Measurements from ENCODE around the gene EPHA8. TPM values are rescaled to one million over a fixed set of nuclear protein-coding genes. Genes with fewer than 3 reads are reported as not detected.

Gene EPHA8
- total and polyA plus RNA-seq, 2 of the 4 experiments (the other 2 are of a cell fraction), result not detected

- no peaks in the 10 kb centered on the region for H3K9me3 ChIP-seq (ENCODE audit: control insufficient read depth, insufficient read depth, low read length)
- H3K56ac ChIP-seq (ENCODE audit: extremely low read depth, insufficient read depth, low read length), result no peak overlapping the region
- peaks cover 77% of the 10 kb centered on the region for H3K27me3 ChIP-seq (ENCODE audit: control insufficient read depth, insufficient read depth, low read length)
- WGBS, 2 experiments (ENCODE audit: extremely low coverage in 2 of 2, insufficient read length in 1 of 2), result no CpG with 5 or more reads among the region's 4 CpGs
- H4K20me1 ChIP-seq (ENCODE audit: insufficient read depth, low read length), result no peaks in the 10 kb centered on the region
- no peak for ATAC-seq (ENCODE audit: low read depth)
- no peaks in the 10 kb centered on the region for H3K79me1 ChIP-seq (ENCODE audit: low read depth in 1 of 2, low read length in 2 of 2)
- no peak overlapping the region for H2BK120ac ChIP-seq (ENCODE audit: low read depth, low read length)
- no peaks in the 10 kb centered on the region for H3K36me3 ChIP-seq (ENCODE audit: control insufficient read depth, insufficient read depth, low read length)
- no peak overlapping the region for H3K18ac ChIP-seq (ENCODE audit: low read depth, low read length)
- in situ Hi-C loops (cut with MboI; ENCODE audit: low sequenced_read_pairs), result no loop called here
- H3K9me1 ChIP-seq (ENCODE audit: insufficient read depth, low read length), result no peaks in the 10 kb centered on the region
- CTCF ChIA-PET, result no interaction called here
- H3K23ac ChIP-seq (ENCODE audit: low read depth, low read length), result no peak overlapping the region
- H2AK5ac ChIP-seq (ENCODE audit: low read depth, low read length), result no peak overlapping the region
- no peak overlapping the region for H2AK9ac ChIP-seq (replicated peaks; ENCODE audit: low read depth, low read length, poor library complexity)
- dilution Hi-C loops (cut with HindIII; ENCODE audit: low sequenced_read_pairs, unreplicated experiment), result no loop called here
- no peak overlapping the region for H3K27ac ChIP-seq (ENCODE audit: insufficient read depth, low read length)
- no peak overlapping the region for H3K14ac ChIP-seq (replicated peaks; ENCODE audit: low read depth, low read length)
- no peak overlapping the region for H2BK15ac ChIP-seq (ENCODE audit: low read depth, low read length)
- no peak overlapping the region for H4K91ac ChIP-seq (ENCODE audit: insufficient read depth, low read depth, low read length)
- no peak for DNase-seq
- no peak overlapping the region for H3K4me2 ChIP-seq (ENCODE audit: low read depth, low read length)
- no peak overlapping the region for H4K8ac ChIP-seq (ENCODE audit: low read depth in 2 of 2, low read length in 2 of 2)
- H3K4me1 ChIP-seq (ENCODE audit: control insufficient read depth, insufficient read depth, low read length), result no peaks in the 10 kb centered on the region
- no peak overlapping the region for H3K4me3 ChIP-seq (ENCODE audit: insufficient read depth, low read depth, low read length)
- H2AFZ ChIP-seq (replicated peaks; ENCODE audit: low read length, poor library complexity), result no peak overlapping the region
- no peak overlapping the region for H2BK20ac ChIP-seq (ENCODE audit: low read depth, low read length)
- intact Hi-C loops (cut with micrococcal nuclease), result no loop called here
- no peak overlapping the region for H3K4ac ChIP-seq (ENCODE audit: low read depth, low read length)
- TF ChIP-seq CEBPB (IDR thresholded peaks at IDR 0.05; ENCODE audit: low read depth, low read length) (no peak), RAD21 (IDR thresholded peaks at IDR 0.05; ENCODE audit: low read length) (no peak), POLR2A (IDR thresholded peaks at IDR 0.05; ENCODE audit: low read depth, low read length) (no peak), NFE2L2 (IDR thresholded peaks at IDR 0.05; ENCODE audit: low read depth, low read length) (no peak), MAFK (IDR thresholded peaks at IDR 0.05; ENCODE audit: low read depth, low read length) (no peak), USF2 (IDR thresholded peaks at IDR 0.05; ENCODE audit: low read depth, low read length) (no peak), FOS (IDR thresholded peaks at IDR 0.05; ENCODE audit: low read depth, low read length) (no peak), MAZ (IDR thresholded peaks at IDR 0.05; ENCODE audit: borderline replicate concordance, low read depth, low read length) (no peak), CTCF (conservative IDR thresholded peaks at IDR 0.05; ENCODE audit: low read depth, low read length) (no peak), SMC3 (IDR thresholded peaks at IDR 0.05; ENCODE audit: low read depth, low read length) (no peak), BHLHE40 (IDR thresholded peaks at IDR 0.05; ENCODE audit: low read depth, low read length) (no peak)
- H2BK5ac ChIP-seq (ENCODE audit: low read depth, low read length, poor library complexity, severe bottlenecking), result no peak overlapping the region
- no peak overlapping the region for H4K5ac ChIP-seq (ENCODE audit: low read depth, low read length)
- POLR2A ChIA-PET (ENCODE audit: unreplicated experiment), result no interaction called here
- no peak overlapping the region for H3K9ac ChIP-seq (ENCODE audit: low read depth, low read length)
- no TSS peak for BruUV-seq (replicated peaks)
These were observed 22.2 kb downstream of the EPHA8 start for GRCh38 chr1:22585471-22585870.
